Naive thymus-derived CD4-positive, alpha-beta T cell (primary cell): ENCODE data around the gene OR2T27. TPM values are rescaled to one million over a fixed set of nuclear protein-coding genes. Genes with fewer than 3 reads are reported as not detected.
A peak's percentile ranks its signal among the peaks of the same experiment; 100 is the strongest.
"Not testable (repeated sequence)": the region's sequence is repeated elsewhere in the genome, so short reads cannot be mapped to it uniquely, and the experiment has no call there.

ENCODE experiments used
- ATAC-seq: fragments of 150-1000 bp; cut with Tn5 transposase; 2 replicates; pipeline ENCODE4 v1.10.0; 2021; ENCODE audit warnings: mild to moderate bottlenecking, moderate library complexity
- CTCF ChIA-PET: fragments of 350-600 bp; sonication (Branson Sonifier 250); formaldehyde crosslinking; loops from one replicate; lab custom pipeline; 2021; ENCODE audit warnings: antibody characterized with exemption; lab: Charles Lee
- POLR2A ChIA-PET: fragments of 350-600 bp; sonication (Branson Sonifier 250); formaldehyde crosslinking; loops from one replicate; lab custom pipeline; 2021; ENCODE audit warnings: antibody characterized with exemption, inconsistent platforms; lab: Charles Lee
- DNase-seq, 9 donors: peaks; one replicate each; pipeline versions ENCODE4 v3.0.0 to v3.0.0-alpha.2; 2020 to 2022; ENCODE audit warnings: mixed read lengths in 1 of 9
- H3K27ac ChIP-seq: one replicate; pipeline ENCODE4 v1.7.0; 2013; ENCODE audit warnings: mild to moderate bottlenecking, low read depth, low read length, moderate library complexity
- H3K27me3 ChIP-seq, 2 donors: one replicate each; pipeline ENCODE4 v1.7.0; 2013; ENCODE audit warnings: low read length in 2 of 2, mild to moderate bottlenecking in 2 of 2, moderate library complexity in 2 of 2; ENCODE audit not compliant: control insufficient read depth in 2 of 2, insufficient read depth in 2 of 2
- H3K36me3 ChIP-seq, 3 experiments: 1 replicate in 2 of 3; 2 replicates in 1 of 3; pipeline ENCODE4 v1.7.0; 2013; ENCODE audit warnings: low read length in 3 of 3, mild to moderate bottlenecking in 3 of 3, moderate library complexity in 1 of 3; ENCODE audit not compliant: insufficient read depth in 3 of 3, control insufficient read depth in 2 of 3
- H3K4me1 ChIP-seq, 2 donors: one replicate each; pipeline ENCODE4 v1.7.0; 2013; ENCODE audit warnings: low read length in 2 of 2, mild to moderate bottlenecking in 2 of 2, moderate library complexity in 1 of 2; ENCODE audit not compliant: control insufficient read depth in 2 of 2, insufficient read depth in 2 of 2
- H3K4me3 ChIP-seq: 2 replicates; pipeline ENCODE4 v1.7.0; 2013; ENCODE audit warnings: mild to moderate bottlenecking, low read length
- H3K9me3 ChIP-seq, 3 experiments: 1 replicate in 2 of 3; 2 replicates in 1 of 3; pipeline ENCODE4 v1.7.0; 2013; ENCODE audit warnings: low read length in 3 of 3; ENCODE audit not compliant: control insufficient read depth in 2 of 3
- H3K27ac Mint-ChIP-seq, 9 donors: one replicate each; pipeline ENCODE4 v1.8.0; 2020 to 2022; ENCODE audit warnings: mixed read lengths in 9 of 9, mild to moderate bottlenecking in 8 of 9, moderate library complexity in 5 of 9, inconsistent platforms in 2 of 9
- H3K27me3 Mint-ChIP-seq, 5 donors: one replicate each; pipeline ENCODE4 v1.8.0; 2021 to 2022; ENCODE audit warnings: mixed read lengths in 5 of 5, mild to moderate bottlenecking in 1 of 5
- H3K36me3 Mint-ChIP-seq, 5 donors: one replicate each; pipeline ENCODE4 v1.8.0; 2020 to 2022; ENCODE audit warnings: mixed read lengths in 5 of 5, mild to moderate bottlenecking in 3 of 5, inconsistent platforms in 1 of 5
- H3K4me1 Mint-ChIP-seq, 7 donors: one replicate each; pipeline ENCODE4 v1.8.0; 2020 to 2022; ENCODE audit warnings: mixed read lengths in 7 of 7, mild to moderate bottlenecking in 3 of 7, inconsistent platforms in 1 of 7
- H3K4me3 Mint-ChIP-seq, 10 donors: one replicate each; pipeline ENCODE4 v1.8.0; 2020 to 2022; ENCODE audit warnings: mild to moderate bottlenecking in 10 of 10, mixed read lengths in 10 of 10, moderate library complexity in 6 of 10, inconsistent platforms in 2 of 10
- H3K9me3 Mint-ChIP-seq, 11 donors: one replicate each; pipeline ENCODE4 v1.8.0; 2020 to 2022; ENCODE audit warnings: mixed read lengths in 11 of 11, mild to moderate bottlenecking in 4 of 11, inconsistent platforms in 1 of 11, moderate library complexity in 1 of 11
- intact Hi-C, 2 donors: fragments of 100-400 bp; cut with micrococcal nuclease; formaldehyde crosslinking; loops; one replicate each; pipeline ENCODE4 v1.15.1; 2023
- polyA plus RNA-seq, 2 donors: library from polyadenylated mRNA; unstranded; fragments of 300-500 nt; fragmentation: Illumina TruSeq; gene quantifications; one replicate each; pipeline ENCODE4 v1.2.3, GENCODE V29; 2021
- total RNA-seq, 6 experiments: library from RNA in 5 of 6; stranded (reverse) in 5 of 6; gene quantifications; 1 replicate in 5 of 6; 2 replicates in 1 of 6; pipeline ENCODE4 v1.2.3 and lab custom pipeline; 2021 to 2026

Gene OR2T27
- total RNA-seq (not detected), polyA plus RNA-seq (not detected), total RNA-seq (lab: John Stamatoyannopoulos, UW) (not detected)

- H3K4me3 ChIP-seq, H3K27me3 ChIP-seq, H3K4me1 Mint-ChIP-seq, H3K36me3 ChIP-seq, CTCF ChIA-PET, H3K9me3 ChIP-seq, H3K27me3 Mint-ChIP-seq, H3K36me3 Mint-ChIP-seq, H3K27ac ChIP-seq, intact Hi-C loops, H3K27ac Mint-ChIP-seq, ATAC-seq, DNase-seq, POLR2A ChIA-PET, H3K4me3 Mint-ChIP-seq, H3K4me1 ChIP-seq, H3K9me3 Mint-ChIP-seq: not testable (repeated sequence)
These were observed at the start of gene OR2T27 for GRCh38 chr1:248655354-248655753. Gene OR2T27 (minus strand): TSS chr1:248655528. CDS start chr1:248650884, 4,644 bp downstream.

GRCh38 chr1:248704606-248705005 lies 49.3 kb upstream of the OR2T27 start:
- H3K36me3 ChIP-seq, result no peaks in the 10 kb centered on the region
- Mint-ChIP-seq H3K4me1 (peaks cover 0 to 2% (median 0%) of the 10 kb centered on the region in 7 donors), H3K36me3 (no peaks in the 10 kb centered on the region), H3K27ac (no peak overlapping the region), H3K4me3 (no peak overlapping the region), H3K9me3 (no peaks in the 10 kb centered on the region), H3K27me3 (peaks cover 0 to 13% (median 7%) of the 10 kb centered on the region in 5 donors)
- no peak overlapping the region for H3K4me3 ChIP-seq
- no peaks in the 10 kb centered on the region for H3K27me3 ChIP-seq
- intact Hi-C loops, result no loop called here
- ChIA-PET CTCF (no interaction called here), POLR2A (interaction anchor here (0.5 kb wide), 1 partner anchor 16 kb away, joined by 3 read pairs; no protein-coding TSS in a partner anchor)
- no peak for ATAC-seq
- no peaks in the 10 kb centered on the region for H3K9me3 ChIP-seq
- no peaks in the 10 kb centered on the region for H3K4me1 ChIP-seq
- DNase-seq, result no peak
- H3K27ac ChIP-seq, result no peak overlapping the region

GRCh38 chr1:248703674-248704073 lies 48.3 kb upstream of the OR2T27 start:
- H3K27ac ChIP-seq, result no peak overlapping the region
- no peaks in the 10 kb centered on the region for H3K36me3 ChIP-seq
- Mint-ChIP-seq H3K27ac (no peak overlapping the region), H3K27me3 (peaks cover 0 to 12% (median 5%) of the 10 kb centered on the region in 5 donors), H3K4me1 (peaks cover 0 to 2% (median 0%) of the 10 kb centered on the region in 7 donors), H3K36me3 (no peaks in the 10 kb centered on the region), H3K4me3 (no peak overlapping the region), H3K9me3 (no peaks in the 10 kb centered on the region)
- no peaks in the 10 kb centered on the region for H3K27me3 ChIP-seq
- DNase-seq, result no peak
- H3K9me3 ChIP-seq, result no peaks in the 10 kb centered on the region
- ATAC-seq, result no peak
- ChIA-PET CTCF (no interaction called here), POLR2A (no interaction called here)
- no peak overlapping the region for H3K4me3 ChIP-seq
- H3K4me1 ChIP-seq, result no peaks in the 10 kb centered on the region
- intact Hi-C loops, result loop anchor here in 1 of 2 donors (1.0 kb wide), 1 partner anchor 104 kb away; no protein-coding TSS in a partner anchor

GRCh38 chr1:248702714-248703113 lies 47.4 kb upstream of the OR2T27 start, which contains the start of gene OR14I1:
Gene OR14I1 (minus strand): TSS chr1:248702766.
- no peak for ATAC-seq
- H3K4me3 Mint-ChIP-seq, result no peak within 1 kb of the TSS
- intact Hi-C loops, result loop anchor here in 1 of 2 donors (1.0 kb wide), 1 partner anchor 105 kb away; no protein-coding TSS in a partner anchor

GRCh38 chr1:248699099-248699498 lies 43.8 kb upstream of the OR2T27 start:
- no peaks in the 10 kb centered on the region for H3K4me1 ChIP-seq
- no peaks in the 10 kb centered on the region for H3K9me3 Mint-ChIP-seq
- ChIA-PET POLR2A (no interaction called here), CTCF (no interaction called here)
- no peak overlapping the region for H3K27ac ChIP-seq
- H3K4me1 Mint-ChIP-seq, result no peaks in the 10 kb centered on the region
- H3K27me3 Mint-ChIP-seq, result peaks cover 0 to 15% (median 9%) of the 10 kb centered on the region in 5 donors
- DNase-seq (no peak), ATAC-seq (no peak)
- H3K27me3 ChIP-seq, result no peaks in the 10 kb centered on the region
- no peak overlapping the region for H3K4me3 ChIP-seq
- peak overlapping the region in 1 of 9 donors; percentile 16 for H3K27ac Mint-ChIP-seq
- intact Hi-C loops, result no loop called here
- H3K36me3 Mint-ChIP-seq, result no peaks in the 10 kb centered on the region
- no peaks in the 10 kb centered on the region for H3K36me3 ChIP-seq
- no peak overlapping the region for H3K4me3 Mint-ChIP-seq
- H3K9me3 ChIP-seq, result no peaks in the 10 kb centered on the region

More at GRCh38 chr1:248702714-248703113, 47.4 kb upstream of the OR2T27 start, which contains the start of gene OR14I1:
- Histone ChIP-seq H3K9me3 (no peaks in the 10 kb centered on the region), H3K4me1 (no peaks in the 10 kb centered on the region), H3K27me3 (no peaks in the 10 kb centered on the region), H3K36me3 (no peaks in the 10 kb centered on the region), H3K27ac (no peak within 1 kb of the TSS), H3K4me3 (no peak within 1 kb of the TSS)
- no peak for DNase-seq
- H3K4me1 Mint-ChIP-seq, result no peaks in the 10 kb centered on the region
- ChIA-PET CTCF (no interaction called here), POLR2A (no interaction called here)
- peaks cover 0 to 9% (median 5%) of the 10 kb centered on the region in 5 donors for H3K27me3 Mint-ChIP-seq
- H3K9me3 Mint-ChIP-seq, result no peaks in the 10 kb centered on the region
- no peaks in the 10 kb centered on the region for H3K36me3 Mint-ChIP-seq
- no peak within 1 kb of the TSS for H3K27ac Mint-ChIP-seq

GRCh38 chr1:248697907-248698306 lies 42.6 kb upstream of the OR2T27 start:
- CTCF ChIA-PET, result no interaction called here
- H3K36me3 Mint-ChIP-seq, result no peaks in the 10 kb centered on the region
- H3K9me3 Mint-ChIP-seq, result peaks cover 0 to 2% (median 0%) of the 10 kb centered on the region in 11 donors
- peaks cover 0 to 20% (median 9%) of the 10 kb centered on the region in 5 donors for H3K27me3 Mint-ChIP-seq
- H3K27ac ChIP-seq, result no peak overlapping the region
- no peaks in the 10 kb centered on the region for H3K4me1 Mint-ChIP-seq
- H3K36me3 ChIP-seq, result no peaks in the 10 kb centered on the region
- ATAC-seq (no peak), DNase-seq (no peak)
- POLR2A ChIA-PET, result no interaction called here
- intact Hi-C loops, result no loop called here
- H3K4me3 Mint-ChIP-seq, result no peak overlapping the region
- no peaks in the 10 kb centered on the region for H3K4me1 ChIP-seq
- H3K9me3 ChIP-seq, result no peaks in the 10 kb centered on the region
- no peaks in the 10 kb centered on the region for H3K27me3 ChIP-seq
- no peak overlapping the region for H3K27ac Mint-ChIP-seq
- no peak overlapping the region for H3K4me3 ChIP-seq

GRCh38 chr1:248696774-248697173 lies 41.4 kb upstream of the OR2T27 start:
- peaks cover 0 to 2% (median 0%) of the 10 kb centered on the region in 7 donors for H3K4me1 Mint-ChIP-seq
- ATAC-seq, result no peak
- Histone ChIP-seq H3K36me3 (no peaks in the 10 kb centered on the region), H3K9me3 (no peaks in the 10 kb centered on the region), H3K27ac (no peak overlapping the region), H3K4me3 (no peak overlapping the region), H3K4me1 (no peaks in the 10 kb centered on the region), H3K27me3 (no peaks in the 10 kb centered on the region)
- no peak overlapping the region for H3K4me3 Mint-ChIP-seq
- H3K27ac Mint-ChIP-seq, result no peak overlapping the region
- no peak for DNase-seq
- ChIA-PET CTCF (interaction anchor here (0.7 to 0.9 kb wide), 2 partner anchors 49 to 110 kb away, joined by 3 read pairs; no protein-coding TSS in a partner anchor), POLR2A (no interaction called here)
- intact Hi-C loops, result loop anchor here in 1 of 2 donors (1.0 kb wide), 1 partner anchor 228 kb away; no protein-coding TSS in a partner anchor
- peaks cover 0 to 5% (median 2%) of the 10 kb centered on the region in 11 donors for H3K9me3 Mint-ChIP-seq
- no peaks in the 10 kb centered on the region for H3K36me3 Mint-ChIP-seq
- peaks cover 0 to 25% (median 9%) of the 10 kb centered on the region in 5 donors for H3K27me3 Mint-ChIP-seq
